Sigmoid colon (tissue), 3 donors: ENCODE measurements around the gene MOCS1.

Experiments
- POLR2A ChIP-seq, 2 donors: fragments of 450-650 bp; IDR thresholded peaks; one replicate each; pipeline ENCODE4 v1.6.1; 2016; ENCODE audit warnings: antibody characterized with exemption in 2 of 2, mild to moderate bottlenecking in 2 of 2, moderate library complexity in 2 of 2
- TF ChIP-seq, protein P1 (sequence below), 4 experiments: fragments of 450-650 bp in 3 of 4; fragments of 200-600 bp in 1 of 4; IDR thresholded peaks; one replicate each; pipeline ENCODE4 v1.5.1; 2016 to 2019; ENCODE audit warnings: antibody characterized with exemption in 4 of 4, mild to moderate bottlenecking in 3 of 4, moderate library complexity in 2 of 4

DNA sequence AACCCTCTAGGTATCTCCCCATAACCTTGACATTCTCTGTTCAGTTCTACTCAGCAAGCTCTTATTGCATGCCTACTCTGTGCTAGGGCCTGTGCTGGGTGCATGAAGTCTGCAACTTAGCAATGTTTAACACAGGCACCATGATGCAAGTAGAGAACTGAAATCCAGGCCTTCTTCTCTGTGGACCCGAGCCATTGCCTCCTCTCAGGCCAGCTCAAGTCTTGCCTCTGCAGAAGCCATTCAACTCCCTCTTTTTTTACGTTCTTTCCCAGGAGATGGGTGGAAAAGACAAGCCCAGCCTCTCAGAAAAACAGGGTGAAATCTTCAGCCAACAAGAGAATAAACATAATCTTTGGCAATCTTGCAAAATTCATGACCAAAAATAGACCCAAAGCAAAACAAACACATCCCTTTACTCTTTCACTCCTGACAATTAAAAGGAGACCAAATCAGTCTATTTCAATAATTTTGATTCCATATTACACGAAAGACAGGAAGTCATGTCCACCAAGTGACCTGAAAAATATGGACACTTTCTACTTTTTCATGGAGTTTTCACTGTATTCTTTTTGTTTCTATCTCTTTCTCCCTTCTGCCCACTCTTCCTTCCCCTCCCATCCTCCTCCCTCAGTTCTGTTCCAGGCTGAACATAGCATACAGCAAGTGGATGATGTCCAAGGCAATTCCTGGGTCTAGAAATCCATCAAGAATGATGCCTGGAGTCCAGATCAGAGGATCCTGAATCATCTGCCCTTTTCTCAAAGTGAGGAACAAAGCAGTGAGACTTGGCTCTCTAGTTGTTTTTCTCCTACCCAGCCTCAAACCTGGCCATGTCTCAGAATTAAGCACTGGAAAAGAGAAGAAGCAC lies 45.4 kb upstream of the MOCS1 start:
- TF ChIP-seq, protein P1, sequence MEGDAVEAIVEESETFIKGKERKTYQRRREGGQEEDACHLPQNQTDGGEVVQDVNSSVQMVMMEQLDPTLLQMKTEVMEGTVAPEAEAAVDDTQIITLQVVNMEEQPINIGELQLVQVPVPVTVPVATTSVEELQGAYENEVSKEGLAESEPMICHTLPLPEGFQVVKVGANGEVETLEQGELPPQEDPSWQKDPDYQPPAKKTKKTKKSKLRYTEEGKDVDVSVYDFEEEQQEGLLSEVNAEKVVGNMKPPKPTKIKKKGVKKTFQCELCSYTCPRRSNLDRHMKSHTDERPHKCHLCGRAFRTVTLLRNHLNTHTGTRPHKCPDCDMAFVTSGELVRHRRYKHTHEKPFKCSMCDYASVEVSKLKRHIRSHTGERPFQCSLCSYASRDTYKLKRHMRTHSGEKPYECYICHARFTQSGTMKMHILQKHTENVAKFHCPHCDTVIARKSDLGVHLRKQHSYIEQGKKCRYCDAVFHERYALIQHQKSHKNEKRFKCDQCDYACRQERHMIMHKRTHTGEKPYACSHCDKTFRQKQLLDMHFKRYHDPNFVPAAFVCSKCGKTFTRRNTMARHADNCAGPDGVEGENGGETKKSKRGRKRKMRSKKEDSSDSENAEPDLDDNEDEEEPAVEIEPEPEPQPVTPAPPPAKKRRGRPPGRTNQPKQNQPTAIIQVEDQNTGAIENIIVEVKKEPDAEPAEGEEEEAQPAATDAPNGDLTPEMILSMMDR (IDR thresholded peaks at IDR 0.05): no peak
- no peak for TF ChIP-seq POLR2A (IDR thresholded peaks at IDR 0.05)
